GM18526 (cell line): ENCODE data around the gene SPTBN5.

Experiments used
- POLR2A ChIP-seq: IDR thresholded peaks from 3 replicates; pipeline ENCODE4 v1.6.1; 2011; ENCODE audit not compliant: insufficient read length; ENCODE audit errors: extremely low read depth

The SPTBN5 gene

GRCh38 chr15:41824062-41824745 lies 69.6 kb downstream of the SPTBN5 start:
- TF ChIP-seq POLR2A = no peak

- no peak for TF ChIP-seq POLR2A
Observed at GRCh38 chr15:41823502-41823901, 70.4 kb downstream of the SPTBN5 start.

GRCh38 chr15:41822957-41823356 lies 70.9 kb downstream of the SPTBN5 start:
- no peak for TF ChIP-seq POLR2A

- TF ChIP-seq POLR2A = no peak
Observed at GRCh38 chr15:41822471-41822870, 71.4 kb downstream of the SPTBN5 start.

- TF ChIP-seq POLR2A = no peak
Observed at GRCh38 chr15:41821831-41822230, 72.0 kb downstream of the SPTBN5 start.

GRCh38 chr15:41820791-41821423 lies 72.9 kb downstream of the SPTBN5 start:
- no peak for TF ChIP-seq POLR2A

- no peak for TF ChIP-seq POLR2A
Observed at GRCh38 chr15:41819455-41820050, 74.3 kb downstream of the SPTBN5 start.

GRCh38 chr15:41817781-41818180 lies 76.1 kb downstream of the SPTBN5 start:
- TF ChIP-seq POLR2A = no peak

- TF ChIP-seq POLR2A = no peak
Observed at GRCh38 chr15:41817327-41817726, 76.5 kb downstream of the SPTBN5 start.

- no peak for TF ChIP-seq POLR2A
Observed at GRCh38 chr15:41816788-41817187, 77.1 kb downstream of the SPTBN5 start.

- TF ChIP-seq POLR2A = no peak
Observed at GRCh38 chr15:41814534-41814933, 79.3 kb downstream of the SPTBN5 start.

GRCh38 chr15:41813426-41813825 lies 80.4 kb downstream of the SPTBN5 start:
- no peak for TF ChIP-seq POLR2A

- TF ChIP-seq POLR2A = no peak
Observed at GRCh38 chr15:41812820-41813375, 81.0 kb downstream of the SPTBN5 start.

- no peak for TF ChIP-seq POLR2A
Observed at GRCh38 chr15:41811432-41812195, 82.2 kb downstream of the SPTBN5 start.

- TF ChIP-seq POLR2A = no peak
Observed at GRCh38 chr15:41810651-41811431, 83.0 kb downstream of the SPTBN5 start.
